Liver (tissue), 9 donors: ENCODE measurements around the gene ELOF1. TPM values are rescaled to one million over a fixed set of nuclear protein-coding genes. Genes with fewer than 3 reads are reported as not detected.

ENCODE experiments used
- DNase-seq: peaks from one replicate; pipeline ENCODE4 v3.0.0-alpha.2; 2017; ENCODE audit warnings: low spot score
- H3K27ac ChIP-seq, 2 donors: one replicate each; pipeline ENCODE4 v1.7.0; 2013; ENCODE audit warnings: inconsistent platforms in 2 of 2, low read length in 2 of 2, control low read depth in 1 of 2, low read depth in 1 of 2, mild to moderate bottlenecking in 1 of 2
- H3K27me3 ChIP-seq, 4 donors: one replicate each; pipeline versions ENCODE4 v1.6.1 to v1.7.0; 2013; ENCODE audit warnings: low read length in 3 of 4, inconsistent platforms in 1 of 4, mild to moderate bottlenecking in 1 of 4, moderate library complexity in 1 of 4; ENCODE audit not compliant: control insufficient read depth in 4 of 4, insufficient read depth in 4 of 4
- H3K36me3 ChIP-seq, 4 donors: one replicate each; pipeline versions ENCODE4 v1.6.1 to v1.7.0; 2013; ENCODE audit warnings: low read length in 3 of 4, mild to moderate bottlenecking in 3 of 4, low read depth in 1 of 4, moderate library complexity in 1 of 4; ENCODE audit not compliant: control insufficient read depth in 4 of 4, insufficient read depth in 3 of 4
- H3K4me1 ChIP-seq, 4 donors: one replicate each; pipeline versions ENCODE4 v1.6.1 to v1.7.0; 2013; ENCODE audit warnings: low read length in 3 of 4, mild to moderate bottlenecking in 3 of 4, moderate library complexity in 1 of 4; ENCODE audit not compliant: control insufficient read depth in 4 of 4, insufficient read depth in 4 of 4
- H3K4me3 ChIP-seq, 3 donors: one replicate each; pipeline versions ENCODE4 v1.6.1 to v1.7.0; 2013; ENCODE audit warnings: low read length in 3 of 3, control low read depth in 1 of 3, low read depth in 1 of 3, mild to moderate bottlenecking in 1 of 3
- H3K9ac ChIP-seq, 2 donors: one replicate each; pipeline ENCODE4 v1.7.0; 2013; ENCODE audit warnings: low read length in 2 of 2, mild to moderate bottlenecking in 2 of 2, moderate library complexity in 2 of 2, control low read depth in 1 of 2, low read depth in 1 of 2
- H3K9me3 ChIP-seq, 4 donors: one replicate each; pipeline versions ENCODE4 v1.6.1 to v1.7.0; 2013; ENCODE audit warnings: low read length in 3 of 4; ENCODE audit not compliant: control insufficient read depth in 4 of 4
- ATF3 ChIP-seq: IDR thresholded peaks from 2 replicates; pipeline ENCODE4 v1.6.1; 2016; ENCODE audit warnings: antibody characterized with exemption
- EGR1 ChIP-seq, 2 donors: IDR thresholded peaks; 2 replicates each; pipeline ENCODE4 v1.6.1; 2016 to 2018; ENCODE audit warnings: antibody characterized with exemption in 2 of 2, low read depth in 2 of 2
- FOXA1 ChIP-seq: IDR thresholded peaks from 2 replicates; pipeline ENCODE4 v1.6.1; 2016; ENCODE audit warnings: antibody characterized with exemption
- FOXA2 ChIP-seq: IDR thresholded peaks from 2 replicates; pipeline ENCODE4 v1.6.1; 2016; ENCODE audit warnings: antibody characterized with exemption
- GABPA ChIP-seq, 2 donors: IDR thresholded peaks in 1 of 2; conservative IDR thresholded peaks in 1 of 2; 2 replicates each; pipeline ENCODE4 v1.6.1; 2016; ENCODE audit warnings: antibody characterized with exemption in 2 of 2, mild to moderate bottlenecking in 1 of 2, moderate library complexity in 1 of 2
- HNF4A ChIP-seq, 2 donors: conservative IDR thresholded peaks; 2 replicates each; pipeline ENCODE4 v1.6.1; 2016; ENCODE audit warnings: antibody characterized with exemption in 2 of 2, mild to moderate bottlenecking in 2 of 2
- HNF4G ChIP-seq: IDR thresholded peaks from 2 replicates; pipeline ENCODE4 v1.6.1; 2016; ENCODE audit warnings: antibody characterized with exemption
- JUND ChIP-seq, 2 donors: IDR thresholded peaks; 2 replicates each; pipeline ENCODE4 v1.6.1; 2016; ENCODE audit warnings: antibody characterized with exemption in 2 of 2
- NR2F2 ChIP-seq: IDR thresholded peaks from 2 replicates; pipeline ENCODE4 v1.6.1; 2016; ENCODE audit warnings: antibody characterized with exemption
- RAD21 ChIP-seq, 2 donors: IDR thresholded peaks; 2 replicates each; pipeline ENCODE4 v1.6.1; 2016; ENCODE audit warnings: antibody characterized with exemption in 2 of 2, mild to moderate bottlenecking in 2 of 2
- RXRA ChIP-seq, 2 donors: IDR thresholded peaks; 2 replicates each; pipeline ENCODE4 v1.6.1; 2017 to 2018; ENCODE audit warnings: antibody characterized with exemption in 2 of 2, mild to moderate bottlenecking in 1 of 2
- SP1 ChIP-seq: IDR thresholded peaks from 2 replicates; pipeline ENCODE4 v1.6.1; 2018; ENCODE audit warnings: antibody characterized with exemption, mild to moderate bottlenecking
- TAF1 ChIP-seq: conservative IDR thresholded peaks from 2 replicates; pipeline ENCODE4 v1.6.1; 2016; ENCODE audit warnings: antibody characterized with exemption, mild to moderate bottlenecking
- YY1 ChIP-seq: IDR thresholded peaks from 2 replicates; pipeline ENCODE4 v1.6.1; 2016; ENCODE audit warnings: antibody characterized with exemption, mild to moderate bottlenecking
- WGBS: extraction: QIAGEN DNeasy Blood & Tissue Kit; methylation state at CpG from one replicate; pipeline ENCODE4 v1.1.7; 2013; 5-methylcytosine and 5-hydroxymethylcytosine counted together
- polyA plus RNA-seq, 2 donors: library from polyadenylated mRNA; stranded (reverse) in 1 of 2; unstranded in 1 of 2; fragments of 200-250 nt in 1 of 2; fragments of >200 nt in 1 of 2; fragmentation: Nextera tagmentation in 1 of 2; extraction: Ambion mirVana in 1 of 2; gene quantifications; one replicate each; pipeline versions ENCODE4 v1.2.1 to v1.2.3, GENCODE V29; 2013 to 2015
- total RNA-seq, 2 donors: library from RNA; depleted of rRNA; stranded (reverse); fragments of >200 nt; gene quantifications; one replicate each; pipeline ENCODE4 v1.2.3, GENCODE V29; 2014
- TF ChIP-seq, protein P1 (sequence below): fragments of 150-350 bp; IDR thresholded peaks from 2 replicates; pipeline ENCODE4 v1.5.1; 2017; ENCODE audit warnings: improper control_type of control experiment, low read depth, low read length; ENCODE audit not compliant: missing input control
- TF ChIP-seq, protein P2 (sequence below): IDR thresholded peaks from 2 replicates; pipeline ENCODE4 v1.6.1; 2016; ENCODE audit warnings: antibody characterized with exemption, mild to moderate bottlenecking
- TF ChIP-seq, protein P3 (sequence below): IDR thresholded peaks from 2 replicates; pipeline ENCODE4 v1.6.1; 2016; ENCODE audit warnings: antibody characterized with exemption
- TF ChIP-seq, protein P4 (sequence below): IDR thresholded peaks from 2 replicates; pipeline ENCODE4 v1.6.1; 2016; ENCODE audit warnings: antibody characterized with exemption
- donor health status: healthy.
- donor health status: healthy.
- donor health status: healthy.
- donor health status: healthy.
- donor health status: healthy.

Gene ELOF1
- total and polyA plus RNA-seq, 4 donors, result 11.1 to 37.9 (median 24.0) TPM

DNA sequence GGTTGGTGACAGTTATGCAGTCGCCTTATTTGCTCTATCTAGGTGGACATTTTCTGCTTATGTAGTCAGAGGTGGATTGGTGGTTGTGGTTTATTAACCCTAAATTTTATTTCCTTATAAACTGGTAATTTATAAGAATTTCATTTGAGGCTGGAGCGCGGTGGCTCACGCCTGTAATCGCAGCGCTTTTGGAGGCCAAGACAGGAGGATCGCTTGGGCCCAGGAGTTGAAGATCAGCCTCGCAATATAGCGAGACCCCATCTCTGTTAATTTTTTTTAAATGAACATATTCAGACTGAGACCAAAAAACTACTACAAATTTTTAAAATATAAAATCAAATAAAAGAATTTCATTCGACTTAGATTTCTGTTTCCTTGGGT lies 39.1 kb upstream of the ELOF1 start (continued):
- TF ChIP-seq EGR1 (IDR thresholded peaks at IDR 0.05; ENCODE audit: low read depth in 2 of 2) (no peak), FOXA1 (no peak), JUND (IDR thresholded peaks at IDR 0.05) (no peak), ATF3 (no peak), RXRA (IDR thresholded peaks at IDR 0.05) (no peak), NR2F2 (no peak)

- DNase-seq, result peak; percentile 99
- peak; percentile 85 for TF ChIP-seq SP1
- TF ChIP-seq TAF1, result peak; percentile 84
- no peak for TF ChIP-seq HNF4G
- peak; percentile 27 to 59 for TF ChIP-seq RAD21 (IDR thresholded peaks at IDR 0.05)
- TF ChIP-seq, protein P1, sequence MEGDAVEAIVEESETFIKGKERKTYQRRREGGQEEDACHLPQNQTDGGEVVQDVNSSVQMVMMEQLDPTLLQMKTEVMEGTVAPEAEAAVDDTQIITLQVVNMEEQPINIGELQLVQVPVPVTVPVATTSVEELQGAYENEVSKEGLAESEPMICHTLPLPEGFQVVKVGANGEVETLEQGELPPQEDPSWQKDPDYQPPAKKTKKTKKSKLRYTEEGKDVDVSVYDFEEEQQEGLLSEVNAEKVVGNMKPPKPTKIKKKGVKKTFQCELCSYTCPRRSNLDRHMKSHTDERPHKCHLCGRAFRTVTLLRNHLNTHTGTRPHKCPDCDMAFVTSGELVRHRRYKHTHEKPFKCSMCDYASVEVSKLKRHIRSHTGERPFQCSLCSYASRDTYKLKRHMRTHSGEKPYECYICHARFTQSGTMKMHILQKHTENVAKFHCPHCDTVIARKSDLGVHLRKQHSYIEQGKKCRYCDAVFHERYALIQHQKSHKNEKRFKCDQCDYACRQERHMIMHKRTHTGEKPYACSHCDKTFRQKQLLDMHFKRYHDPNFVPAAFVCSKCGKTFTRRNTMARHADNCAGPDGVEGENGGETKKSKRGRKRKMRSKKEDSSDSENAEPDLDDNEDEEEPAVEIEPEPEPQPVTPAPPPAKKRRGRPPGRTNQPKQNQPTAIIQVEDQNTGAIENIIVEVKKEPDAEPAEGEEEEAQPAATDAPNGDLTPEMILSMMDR, result peak; percentile 41
- TF ChIP-seq ATF3, result no peak
- TF ChIP-seq EGR1 (IDR thresholded peaks at IDR 0.05; ENCODE audit: low read depth in 2 of 2), result no peak
- TF ChIP-seq NR2F2, result no peak
- TF ChIP-seq JUND (IDR thresholded peaks at IDR 0.05), result no peak
- no peak for TF ChIP-seq FOXA2
- peak; percentile 83 for TF ChIP-seq YY1
- peak in 1 of 2 donors; percentile 48 for TF ChIP-seq GABPA (IDR thresholded peaks at IDR 0.05 in 1 of 2, conservative IDR thresholded peaks at IDR 0.05 in 1 of 2)
- TF ChIP-seq, protein P2, sequence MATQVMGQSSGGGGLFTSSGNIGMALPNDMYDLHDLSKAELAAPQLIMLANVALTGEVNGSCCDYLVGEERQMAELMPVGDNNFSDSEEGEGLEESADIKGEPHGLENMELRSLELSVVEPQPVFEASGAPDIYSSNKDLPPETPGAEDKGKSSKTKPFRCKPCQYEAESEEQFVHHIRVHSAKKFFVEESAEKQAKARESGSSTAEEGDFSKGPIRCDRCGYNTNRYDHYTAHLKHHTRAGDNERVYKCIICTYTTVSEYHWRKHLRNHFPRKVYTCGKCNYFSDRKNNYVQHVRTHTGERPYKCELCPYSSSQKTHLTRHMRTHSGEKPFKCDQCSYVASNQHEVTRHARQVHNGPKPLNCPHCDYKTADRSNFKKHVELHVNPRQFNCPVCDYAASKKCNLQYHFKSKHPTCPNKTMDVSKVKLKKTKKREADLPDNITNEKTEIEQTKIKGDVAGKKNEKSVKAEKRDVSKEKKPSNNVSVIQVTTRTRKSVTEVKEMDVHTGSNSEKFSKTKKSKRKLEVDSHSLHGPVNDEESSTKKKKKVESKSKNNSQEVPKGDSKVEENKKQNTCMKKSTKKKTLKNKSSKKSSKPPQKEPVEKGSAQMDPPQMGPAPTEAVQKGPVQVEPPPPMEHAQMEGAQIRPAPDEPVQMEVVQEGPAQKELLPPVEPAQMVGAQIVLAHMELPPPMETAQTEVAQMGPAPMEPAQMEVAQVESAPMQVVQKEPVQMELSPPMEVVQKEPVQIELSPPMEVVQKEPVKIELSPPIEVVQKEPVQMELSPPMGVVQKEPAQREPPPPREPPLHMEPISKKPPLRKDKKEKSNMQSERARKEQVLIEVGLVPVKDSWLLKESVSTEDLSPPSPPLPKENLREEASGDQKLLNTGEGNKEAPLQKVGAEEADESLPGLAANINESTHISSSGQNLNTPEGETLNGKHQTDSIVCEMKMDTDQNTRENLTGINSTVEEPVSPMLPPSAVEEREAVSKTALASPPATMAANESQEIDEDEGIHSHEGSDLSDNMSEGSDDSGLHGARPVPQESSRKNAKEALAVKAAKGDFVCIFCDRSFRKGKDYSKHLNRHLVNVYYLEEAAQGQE, result peak; percentile 94
- TF ChIP-seq, protein P3, sequence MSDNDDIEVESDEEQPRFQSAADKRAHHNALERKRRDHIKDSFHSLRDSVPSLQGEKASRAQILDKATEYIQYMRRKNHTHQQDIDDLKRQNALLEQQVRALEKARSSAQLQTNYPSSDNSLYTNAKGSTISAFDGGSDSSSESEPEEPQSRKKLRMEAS, result no peak
- TF ChIP-seq, protein P4, sequence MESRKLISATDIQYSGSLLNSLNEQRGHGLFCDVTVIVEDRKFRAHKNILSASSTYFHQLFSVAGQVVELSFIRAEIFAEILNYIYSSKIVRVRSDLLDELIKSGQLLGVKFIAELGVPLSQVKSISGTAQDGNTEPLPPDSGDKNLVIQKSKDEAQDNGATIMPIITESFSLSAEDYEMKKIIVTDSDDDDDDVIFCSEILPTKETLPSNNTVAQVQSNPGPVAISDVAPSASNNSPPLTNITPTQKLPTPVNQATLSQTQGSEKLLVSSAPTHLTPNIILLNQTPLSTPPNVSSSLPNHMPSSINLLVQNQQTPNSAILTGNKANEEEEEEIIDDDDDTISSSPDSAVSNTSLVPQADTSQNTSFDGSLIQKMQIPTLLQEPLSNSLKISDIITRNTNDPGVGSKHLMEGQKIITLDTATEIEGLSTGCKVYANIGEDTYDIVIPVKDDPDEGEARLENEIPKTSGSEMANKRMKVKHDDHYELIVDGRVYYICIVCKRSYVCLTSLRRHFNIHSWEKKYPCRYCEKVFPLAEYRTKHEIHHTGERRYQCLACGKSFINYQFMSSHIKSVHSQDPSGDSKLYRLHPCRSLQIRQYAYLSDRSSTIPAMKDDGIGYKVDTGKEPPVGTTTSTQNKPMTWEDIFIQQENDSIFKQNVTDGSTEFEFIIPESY, result peak; percentile 53
- peak in 1 of 2 donors; percentile 26 for TF ChIP-seq RXRA (IDR thresholded peaks at IDR 0.05)
- TF ChIP-seq HNF4A (conservative IDR thresholded peaks at IDR 0.05), result peak; percentile 5 to 10
- no peak for TF ChIP-seq FOXA1
- H3K36me3 ChIP-seq, result no peaks in the 10 kb centered on the region
These were observed 38.4 kb upstream of the ELOF1 start, which contains the start of gene ZNF627 for GRCh38 chr19:11597202-11598102. Gene ZNF627 (plus strand): TSS chr19:11597483. CDS start chr19:11597628, 145 bp downstream.

More at GRCh38 chr19:11597202-11598102, 38.4 kb upstream of the ELOF1 start, which contains the start of gene ZNF627:
- Histone ChIP-seq H3K27me3 (no peaks in the 10 kb centered on the region), H3K9ac (peak within 1 kb of the TSS; percentile 43 to 77), H3K9me3 (no peaks in the 10 kb centered on the region), H3K4me3 (peak within 1 kb of the TSS; percentile 70 to 94 (median 76)), H3K27ac (peak within 1 kb of the TSS; percentile 75 to 94), H3K4me1 (peaks cover 0 to 10% (median 2%) of the 10 kb centered on the region in 4 donors)
- under 1% methylated on average over 67 of the region's 67 CpGs for WGBS
